ENCODE data around the gene TGIF1. TPM values are rescaled to one million over a fixed set of nuclear protein-coding genes. Genes with fewer than 3 reads are reported as not detected.

TGIF1 gene
- total and polyA plus RNA-seq, 9 of the 15 experiments (the other 6 are each of a cell fraction or from before 2014, with no cell fraction given): 16.1 to 77.7 (median 44.6) TPM

DNA sequence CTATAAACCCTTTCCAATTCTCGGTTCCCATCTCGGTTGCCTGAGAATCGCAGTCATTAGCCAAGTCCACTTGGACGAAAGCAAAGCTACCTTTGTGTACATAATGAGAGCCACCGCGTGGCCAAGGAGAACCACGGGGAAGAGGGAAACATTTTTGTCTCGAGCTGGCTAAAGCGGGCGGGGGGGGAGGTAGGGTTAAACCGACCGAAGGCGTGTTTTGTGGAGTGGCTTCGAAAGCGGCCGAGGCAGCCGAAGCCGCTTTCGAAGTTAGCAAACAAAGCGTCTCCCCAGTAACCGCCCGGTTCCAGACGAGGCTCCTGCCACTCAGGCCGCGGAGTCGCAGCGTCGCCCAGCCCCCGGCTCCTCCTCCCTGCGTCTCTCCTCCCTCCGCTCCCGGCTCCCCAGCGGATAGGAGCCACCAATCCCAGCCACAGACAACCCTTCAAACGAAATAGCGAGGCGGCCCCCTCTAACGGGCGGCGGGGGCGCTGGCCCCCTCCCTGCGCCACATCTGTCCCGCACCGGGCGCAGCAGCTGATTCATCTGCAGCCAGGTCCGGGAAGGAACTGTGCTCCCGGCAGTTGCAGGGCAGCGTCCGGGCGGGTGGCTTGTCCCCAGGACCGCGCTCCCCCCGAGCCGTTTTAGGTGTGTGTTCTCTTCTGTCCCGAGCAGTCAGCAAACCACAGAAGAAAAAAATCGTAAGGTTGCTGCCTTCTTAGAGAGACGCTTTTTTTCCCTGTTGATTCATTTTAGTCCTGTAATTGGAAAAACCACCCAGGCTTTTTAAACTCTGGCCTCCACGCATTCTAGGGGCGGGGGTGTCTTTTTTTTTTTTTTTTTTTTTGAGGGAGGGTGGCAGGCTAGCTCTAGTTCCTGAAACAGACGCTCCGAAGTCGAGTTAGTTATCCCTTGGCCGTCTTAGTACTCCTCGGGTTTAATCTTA is 1.8 kb upstream of the TGIF1 start (continued):
- 0 out of 2 replicates have a peak, but pooled peaks have one; percentile 5 for TF ChIP-seq ZNF76 (CRISPR knock-in tag; IDR thresholded peaks at IDR 0.05; ENCODE audit: borderline replicate concordance)
- no peak for TF ChIP-seq NFIX (CRISPR knock-in tag; IDR thresholded peaks at IDR 0.05; ENCODE audit: low read depth)
- TF ChIP-seq NFE2L1 (tag; IDR thresholded peaks at IDR 0.05; ENCODE audit: borderline replicate concordance, low read depth): no peak
- TF ChIP-seq, protein P1, sequence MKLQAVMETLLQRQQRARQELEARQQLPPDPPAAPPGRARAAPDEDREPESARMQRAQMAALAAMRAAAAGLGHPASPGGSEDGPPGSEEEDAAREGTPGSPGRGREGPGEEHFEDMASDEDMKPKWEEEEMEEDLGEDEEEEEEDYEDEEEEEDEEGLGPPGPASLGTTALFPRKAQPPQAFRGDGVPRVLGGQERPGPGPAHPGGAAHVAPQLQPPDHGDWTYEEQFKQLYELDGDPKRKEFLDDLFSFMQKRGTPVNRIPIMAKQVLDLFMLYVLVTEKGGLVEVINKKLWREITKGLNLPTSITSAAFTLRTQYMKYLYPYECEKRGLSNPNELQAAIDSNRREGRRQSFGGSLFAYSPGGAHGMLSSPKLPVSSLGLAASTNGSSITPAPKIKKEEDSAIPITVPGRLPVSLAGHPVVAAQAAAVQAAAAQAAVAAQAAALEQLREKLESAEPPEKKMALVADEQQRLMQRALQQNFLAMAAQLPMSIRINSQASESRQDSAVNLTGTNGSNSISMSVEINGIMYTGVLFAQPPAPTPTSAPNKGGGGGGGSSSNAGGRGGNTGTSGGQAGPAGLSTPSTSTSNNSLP (IDR thresholded peaks at IDR 0.05; ENCODE audit: borderline replicate concordance, low read depth, low read length): peak; percentile 77; the same call in 1 of the 2 replicates
- TF ChIP-seq SIX5 (IDR thresholded peaks at IDR 0.05; ENCODE audit: borderline replicate concordance in 1 of 2, insufficient read depth in 1 of 2, low read depth in 1 of 2, low read length in 2 of 2): no peak
- TF ChIP-seq MIER1 (IDR thresholded peaks at IDR 0.05; ENCODE audit: low read depth): no peak
- peak; percentile 96 for TF ChIP-seq SMAD1 (IDR thresholded peaks at IDR 0.05; ENCODE audit: low read depth, low read length, partially characterized antibody)
- peak; percentile 28; the same call in 1 of the 2 replicates for TF ChIP-seq ZNF324 (CRISPR knock-in tag; IDR thresholded peaks at IDR 0.05)
- TF ChIP-seq ZNF445 (CRISPR knock-in tag; IDR thresholded peaks at IDR 0.05; ENCODE audit: low read depth): no peak
- TF ChIP-seq RBM39 (optimal IDR thresholded peaks at IDR 0.05; ENCODE audit: low read depth, low read length): no peak
- TF ChIP-seq SRSF7 (optimal IDR thresholded peaks at IDR 0.05; ENCODE audit: low read depth, low read length): no peak
- peak; percentile 94 for TF ChIP-seq POLR2AphosphoS2 (IDR thresholded peaks at IDR 0.05; ENCODE audit: low read length)
- TF ChIP-seq IFI16 (CRISPR knock-in tag; IDR thresholded peaks at IDR 0.05): no peak
- no peak for TF ChIP-seq HNRNPL (IDR thresholded peaks at IDR 0.05; ENCODE audit: low read depth, low read length)
- TF ChIP-seq PHF21A (IDR thresholded peaks at IDR 0.05; ENCODE audit: borderline replicate concordance, low read depth): no peak
- TF ChIP-seq, protein P2, sequence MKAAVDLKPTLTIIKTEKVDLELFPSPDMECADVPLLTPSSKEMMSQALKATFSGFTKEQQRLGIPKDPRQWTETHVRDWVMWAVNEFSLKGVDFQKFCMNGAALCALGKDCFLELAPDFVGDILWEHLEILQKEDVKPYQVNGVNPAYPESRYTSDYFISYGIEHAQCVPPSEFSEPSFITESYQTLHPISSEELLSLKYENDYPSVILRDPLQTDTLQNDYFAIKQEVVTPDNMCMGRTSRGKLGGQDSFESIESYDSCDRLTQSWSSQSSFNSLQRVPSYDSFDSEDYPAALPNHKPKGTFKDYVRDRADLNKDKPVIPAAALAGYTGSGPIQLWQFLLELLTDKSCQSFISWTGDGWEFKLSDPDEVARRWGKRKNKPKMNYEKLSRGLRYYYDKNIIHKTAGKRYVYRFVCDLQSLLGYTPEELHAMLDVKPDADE (conservative IDR thresholded peaks at IDR 0.05; ENCODE audit: control insufficient read depth, low read depth, low read length): peak; percentile 87
- no peak for TF ChIP-seq PHTF2 (CRISPR knock-in tag; IDR thresholded peaks at IDR 0.05)
- no peak for TF ChIP-seq DACH1 (IDR thresholded peaks at IDR 0.05; ENCODE audit: partially characterized antibody)
- TF ChIP-seq ATF1 (CRISPR knock-in tag; IDR thresholded peaks at IDR 0.05): no peak
- peak; percentile 85 for TF ChIP-seq ATF1 (tag; IDR thresholded peaks at IDR 0.05)
- no peak for TF ChIP-seq ZC3H8 (IDR thresholded peaks at IDR 0.05)
- TF ChIP-seq KDM4B (IDR thresholded peaks at IDR 0.05; ENCODE audit: borderline replicate concordance in 2 of 2, low read depth in 1 of 2): peak in 1 of 2 experiments; percentile 95; a peak in 1 of 4 replicates
- TF ChIP-seq DMBX1 (CRISPR knock-in tag; IDR thresholded peaks at IDR 0.05; ENCODE audit: borderline replicate concordance): peak; percentile 48
- no peak for TF ChIP-seq SIN3B (IDR thresholded peaks at IDR 0.05; ENCODE audit: low read depth)
- TF ChIP-seq FOXJ3 (CRISPR knock-in tag; IDR thresholded peaks at IDR 0.05): peak; percentile 66; the same call in 1 of the 2 replicates
- no peak for TF ChIP-seq ZNF644 (tag; IDR thresholded peaks at IDR 0.05; ENCODE audit: low read depth)
- no peak for TF ChIP-seq ZNF77 (CRISPR knock-in tag; IDR thresholded peaks at IDR 0.05)
- no peak for TF ChIP-seq HNRNPUL1 (IDR thresholded peaks at IDR 0.05; ENCODE audit: low read length)

Measured in K562 (cell line).